GM12891 (cell line): ENCODE measurements around the gene PTPRN2.
"Not testable (repeated sequence)": the region's sequence is repeated elsewhere in the genome, so short reads cannot be mapped to it uniquely, and the experiment has no call there.

Experiments
- DNase-seq: peaks from one replicate; pipeline ENCODE4 v3.0.0; 2011; ENCODE audit warnings: low spot score; ENCODE audit not compliant: insufficient read length
- FAIRE-seq: peaks from 2 replicates; lab custom pipeline; 2011; peaks lifted over from hg19 to GRCh38; lab: Jason Lieb, UNC
- PAX5 ChIP-seq: IDR thresholded peaks from 2 replicates; pipeline ENCODE4 v1.6.1; 2011; ENCODE audit warnings: low read length, moderate library complexity, mild to moderate bottlenecking; ENCODE audit not compliant: insufficient read depth, severe bottlenecking
- POLR2A ChIP-seq: IDR thresholded peaks from 2 replicates; pipeline ENCODE4 v1.6.1; 2011; ENCODE audit warnings: low read depth, low read length, control low read depth
- POLR2AphosphoS5 ChIP-seq: IDR thresholded peaks from 2 replicates; pipeline ENCODE4 v1.6.1; 2011; ENCODE audit warnings: low read depth, low read length, control low read depth
- POU2F2 ChIP-seq: IDR thresholded peaks from 2 replicates; pipeline ENCODE4 v1.6.1; 2011; ENCODE audit warnings: low read depth, mild to moderate bottlenecking, control low read depth, low read length, moderate library complexity
- SPI1 ChIP-seq: IDR thresholded peaks from 2 replicates; pipeline ENCODE4 v1.6.1; 2011; ENCODE audit warnings: low read depth, low read length, control low read depth
- TAF1 ChIP-seq: IDR thresholded peaks from 2 replicates; pipeline ENCODE4 v1.6.1; 2011; ENCODE audit warnings: low read depth, low read length, control low read depth

Gene PTPRN2

DNA sequence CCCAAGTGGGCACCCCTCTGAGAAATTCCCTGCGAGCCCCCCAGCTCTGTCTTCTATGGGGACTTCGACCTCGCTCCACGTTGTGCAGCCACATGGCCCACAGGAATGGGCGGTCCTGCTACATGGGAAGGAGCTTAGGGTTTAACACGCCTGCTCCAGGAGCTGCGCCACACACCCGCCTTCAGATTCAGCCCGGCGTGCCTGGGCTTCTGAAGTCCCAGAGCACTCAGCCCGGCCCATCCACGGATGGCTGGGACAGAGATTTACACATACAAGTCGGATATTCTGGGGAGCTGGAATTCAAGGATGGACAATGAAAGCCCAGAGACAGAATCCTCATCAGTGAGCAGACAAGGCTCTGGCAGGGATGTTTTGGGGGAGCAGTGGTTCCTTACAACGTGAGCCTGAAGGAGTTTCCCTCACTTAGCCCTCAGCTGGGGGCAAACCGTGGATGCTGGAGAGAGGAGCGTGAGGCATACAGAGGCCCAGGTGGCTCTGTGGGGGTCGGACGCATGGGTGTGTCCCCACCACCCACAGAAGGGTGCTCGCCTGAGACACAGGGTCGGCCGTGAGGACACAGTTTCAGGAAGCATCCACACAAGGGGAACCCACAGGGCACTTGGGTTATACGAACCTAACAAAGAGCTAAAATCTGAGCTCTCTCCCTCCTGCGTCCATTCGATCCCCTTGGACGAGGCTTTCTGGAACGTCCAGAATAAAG, 877.9 kb downstream of the PTPRN2 start:
- TF ChIP-seq POU2F2 (no peak), POLR2A (no peak), TAF1 (no peak), POLR2AphosphoS5 (no peak), SPI1 (no peak)
- DNase-seq (no peak), FAIRE-seq (no peak)

DNA sequence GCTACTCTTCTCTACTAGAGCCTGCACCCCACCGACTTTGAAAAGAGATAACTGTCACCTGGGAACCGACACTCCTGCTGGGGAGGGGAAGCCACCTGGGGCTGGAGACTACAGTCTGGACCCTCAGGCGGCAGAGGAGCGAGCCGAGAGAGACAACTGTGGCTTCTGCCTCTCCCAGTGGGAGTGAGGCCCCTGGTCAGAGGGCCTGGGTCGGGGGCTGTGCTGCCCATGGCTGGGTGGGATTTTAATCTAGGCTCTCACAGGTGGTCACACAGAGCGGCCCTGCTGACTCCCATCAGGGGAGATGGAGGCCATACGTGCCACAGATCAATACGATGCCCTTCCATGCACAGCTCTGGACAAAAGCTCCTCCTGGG, 878.7 kb downstream of the PTPRN2 start:
- TF ChIP-seq POU2F2 (no peak), POLR2AphosphoS5 (no peak), SPI1 (no peak), TAF1 (no peak), POLR2A (no peak), PAX5 (no peak)
- FAIRE-seq (no peak), DNase-seq (no peak)

- TF ChIP-seq POLR2A (no peak), SPI1 (no peak), TAF1 (no peak), POLR2AphosphoS5 (no peak), PAX5 (no peak), POU2F2 (no peak)
- no peak for DNase-seq
- FAIRE-seq = no peak
These were observed 879.4 kb downstream of the PTPRN2 start for GRCh38 chr7:157707983-157708918.

DNA sequence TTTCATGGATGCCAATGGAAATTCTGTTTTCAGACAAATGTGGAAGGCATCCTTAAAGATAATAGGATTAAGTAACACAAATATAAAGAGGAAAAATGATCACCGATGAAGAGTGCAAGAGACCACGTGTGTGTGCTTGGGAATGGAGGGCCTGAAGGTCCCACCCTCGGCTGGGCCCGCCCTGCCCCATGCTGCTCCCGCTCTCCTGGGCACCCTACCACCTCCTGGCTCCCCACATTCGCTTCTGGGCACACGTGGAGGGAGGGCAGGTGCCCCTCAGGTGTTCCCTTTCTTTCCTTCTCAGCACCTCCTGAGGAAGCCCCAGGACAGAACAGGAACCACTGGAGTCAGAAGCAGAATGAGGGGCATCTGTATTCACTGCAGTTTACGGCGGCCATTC, 883.3 kb downstream of the PTPRN2 start:
- FAIRE-seq = no peak
- no peak for DNase-seq

DNA sequence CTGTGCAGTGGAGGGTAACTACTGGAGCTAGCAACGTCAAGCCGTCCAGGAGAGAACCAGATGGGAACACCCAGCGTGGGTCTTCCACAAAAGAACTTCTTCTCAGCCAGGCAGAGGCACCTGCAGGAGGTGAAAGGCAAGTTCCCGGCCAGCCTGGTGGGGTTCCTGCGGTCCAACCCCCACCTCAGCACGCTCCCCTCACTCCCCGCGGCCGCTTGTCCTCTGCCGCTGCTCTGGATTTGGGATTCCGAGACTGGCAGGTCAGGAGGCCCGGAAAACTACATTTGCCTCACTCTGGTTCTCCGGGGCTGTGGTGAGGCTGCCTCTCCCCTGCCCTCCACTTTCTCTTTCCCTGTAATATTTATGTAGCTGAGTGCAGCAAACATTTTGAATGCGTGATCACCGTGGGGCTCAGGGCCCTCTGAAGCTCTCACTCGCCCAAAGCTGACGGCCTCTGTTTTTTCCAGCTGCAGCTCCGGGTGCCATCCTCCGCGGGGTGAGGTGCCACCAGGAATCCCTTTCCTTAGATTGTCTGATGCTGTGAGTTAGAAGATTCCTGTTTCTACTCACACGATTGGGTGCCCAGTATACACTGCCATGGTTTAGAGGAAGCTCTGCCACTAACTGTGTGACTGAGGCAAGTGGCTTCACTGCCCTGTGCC, 884.0 kb downstream of the PTPRN2 start:
- FAIRE-seq = no peak
- no peak for TF ChIP-seq POU2F2
- TF ChIP-seq TAF1 = no peak
- no peak for TF ChIP-seq POLR2AphosphoS5
- no peak for TF ChIP-seq POLR2A
- no peak for TF ChIP-seq PAX5
- TF ChIP-seq SPI1 = no peak
- DNase-seq = no peak

More for the DNA sequence above, 883.3 kb downstream of the PTPRN2 start:
- TF ChIP-seq TAF1 = no peak
- TF ChIP-seq SPI1 = no peak
- no peak for TF ChIP-seq POLR2A
- no peak for TF ChIP-seq POLR2AphosphoS5
- no peak for TF ChIP-seq PAX5
- no peak for TF ChIP-seq POU2F2

- FAIRE-seq (no peak), DNase-seq (no peak)
- no peak for TF ChIP-seq SPI1
- no peak for TF ChIP-seq TAF1
- no peak for TF ChIP-seq POLR2A
These were observed 884.5 kb downstream of the PTPRN2 start for GRCh38 chr7:157703131-157703530.

- DNase-seq = no peak
- TF ChIP-seq SPI1 = no peak
- TF ChIP-seq POLR2A = no peak
- no peak for TF ChIP-seq POU2F2
- TF ChIP-seq PAX5 = no peak
- TF ChIP-seq TAF1 = no peak
- no peak for TF ChIP-seq POLR2AphosphoS5
- no peak for FAIRE-seq
These were observed 885.2 kb downstream of the PTPRN2 start for GRCh38 chr7:157702311-157703023.

DNA sequence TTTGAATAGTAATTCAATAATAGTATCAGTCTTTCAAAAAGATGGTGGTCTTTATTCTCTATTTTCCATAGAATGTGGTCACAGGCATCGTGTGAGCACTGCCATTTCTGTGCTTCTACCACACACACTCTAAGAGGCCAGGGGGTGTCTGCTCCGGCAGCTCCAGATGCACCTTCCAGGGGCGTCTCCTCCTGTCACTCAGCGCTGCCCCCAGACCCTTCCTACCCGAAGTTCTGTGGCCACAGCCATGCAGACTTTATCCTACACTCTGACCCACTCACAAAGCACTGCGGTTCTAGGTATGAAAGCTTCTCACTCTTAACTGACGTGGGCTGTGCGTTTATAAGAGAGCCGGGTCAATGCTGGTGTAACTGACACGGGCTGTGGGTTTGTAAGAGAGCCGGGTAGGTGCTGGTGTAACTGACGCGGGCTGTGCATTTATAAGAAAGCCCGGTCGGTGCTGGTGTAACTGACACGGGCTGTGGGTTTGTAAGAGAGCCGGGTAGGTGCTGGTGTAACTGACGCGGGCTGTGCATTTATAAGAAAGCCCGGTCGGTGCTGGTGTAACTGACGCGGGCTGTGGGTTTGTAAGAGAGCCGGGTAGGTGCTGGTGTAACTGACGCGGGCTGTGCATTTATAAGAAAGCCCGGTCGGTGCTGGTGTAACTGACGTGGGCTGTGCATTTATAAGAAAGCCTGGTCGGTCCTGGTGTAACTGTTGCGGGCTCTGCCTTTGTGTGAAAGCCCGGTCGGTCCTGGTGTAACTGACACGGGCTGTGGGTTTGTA, 886.0 kb downstream of the PTPRN2 start:
- not testable (repeated sequence) for DNase-seq, FAIRE-seq
